Frontal cortex (tissue), 4 donors: Measurements from ENCODE around the gene TNFAIP8. TPM values are rescaled to one million over a fixed set of nuclear protein-coding genes. Genes with fewer than 3 reads are reported as not detected.
"Not testable (repeated sequence)": the region's sequence is repeated elsewhere in the genome, so short reads cannot be mapped to it uniquely, and the experiment has no call there.

Experiments
- DNase-seq, 2 donors: peaks; one replicate each; pipeline ENCODE4 v3.0.0; 2012; ENCODE audit warnings: low spot score in 2 of 2
- FAIRE-seq: peaks from 2 replicates; lab custom pipeline; 2012; peaks lifted over from hg19 to GRCh38; lab: Jason Lieb, UNC
- small RNA-seq: library from RNA; depleted of rRNA; stranded (forward); fragments of <200 nt; gene quantifications from one replicate; pipeline ENCODE3, GENCODE V24; 2014
- total RNA-seq: library from RNA; depleted of rRNA; stranded (reverse); fragments of >200 nt; gene quantifications from one replicate; pipeline ENCODE4 v1.2.3, GENCODE V29; 2014
- donor health status: control.
- donor health status: control.
- donor health status: control.

TNFAIP8 gene
- total RNA-seq, 1 donor from 2014 or later = 2.9 TPM

GRCh38 chr5:119444643-119445042 lies 88.8 kb downstream of the TNFAIP8 start:
- FAIRE-seq, DNase-seq: not testable (repeated sequence)

- no peak for DNase-seq
- FAIRE-seq = no peak
Measured at GRCh38 chr5:119445544-119445943, 89.7 kb downstream of the TNFAIP8 start.

Small RNAs within 50 kb of the gene (small RNA-seq; reads per million reads assigned to genes)
- gene RN7SL174P = not detected
- gene RNA5SP190 = not detected

Other genes starting within 250 kb of the TNFAIP8 start
- gene HSD17B4, start 96.5 kb downstream of the TNFAIP8 start, total RNA-seq = 179 TPM